Measurements from ENCODE around the gene PPARGC1A.

Gene PPARGC1A

DNA sequence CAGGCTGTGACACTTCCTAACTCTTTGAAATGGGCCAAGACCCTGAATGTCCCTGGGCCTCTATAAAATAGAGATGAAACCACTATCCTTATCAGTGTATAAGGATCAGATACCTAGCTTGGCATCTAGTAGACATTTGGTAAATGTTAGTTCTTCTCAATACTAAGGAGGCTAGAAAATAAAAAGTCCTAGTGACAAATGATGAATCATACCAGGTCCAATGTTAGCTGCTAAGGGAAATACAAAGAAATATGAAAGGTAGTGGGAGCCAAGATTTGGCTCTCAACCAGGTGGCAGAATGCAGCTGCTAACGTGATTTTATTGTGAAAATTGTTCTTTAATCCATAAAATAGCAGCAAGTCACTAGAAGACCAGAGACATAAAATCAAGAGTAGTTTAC, 19.8 kb upstream of the PPARGC1A start:
- DNase-seq: no peak

DNA sequence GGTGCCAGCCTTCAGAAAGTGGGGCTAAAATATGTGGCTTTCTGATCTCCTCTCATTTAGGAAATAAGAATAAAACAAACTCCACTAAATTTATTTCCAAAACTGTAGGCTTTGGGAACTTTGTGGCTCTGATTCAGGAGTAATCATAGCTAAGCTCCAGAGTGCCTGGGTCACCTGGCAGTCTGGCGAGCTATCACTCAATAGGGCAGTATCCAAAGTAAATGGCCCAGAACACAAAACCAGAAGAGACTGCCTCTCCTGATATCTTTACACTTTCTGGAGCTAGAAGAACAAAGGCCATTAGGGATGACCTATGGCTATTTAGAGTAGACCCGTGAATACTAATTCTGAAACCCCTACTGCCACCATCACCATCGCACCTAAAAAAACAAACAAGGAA, 17.0 kb upstream of the PPARGC1A start:
- no peak for DNase-seq

DNA sequence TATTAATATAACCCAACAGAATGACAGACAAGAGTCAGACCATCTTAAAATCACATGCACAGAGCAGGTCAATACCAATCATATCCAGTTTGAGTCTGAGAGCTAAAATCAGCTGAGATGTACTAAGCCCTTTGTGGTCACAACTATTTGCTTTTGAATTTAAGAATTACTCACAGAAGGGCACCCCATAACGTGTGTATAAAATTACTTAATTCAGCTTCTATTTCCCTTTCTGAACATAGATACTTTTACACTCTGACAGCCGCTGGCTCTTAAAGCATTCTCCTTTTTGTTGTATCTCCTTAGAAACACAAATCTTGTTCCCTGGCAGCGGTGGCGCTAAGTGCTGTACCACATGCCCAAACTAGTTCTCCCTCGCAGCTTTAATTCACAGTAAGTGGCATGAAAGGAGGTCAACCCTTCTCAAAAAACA, 14.8 kb upstream of the PPARGC1A start:
- DNase-seq: no peak

DNA sequence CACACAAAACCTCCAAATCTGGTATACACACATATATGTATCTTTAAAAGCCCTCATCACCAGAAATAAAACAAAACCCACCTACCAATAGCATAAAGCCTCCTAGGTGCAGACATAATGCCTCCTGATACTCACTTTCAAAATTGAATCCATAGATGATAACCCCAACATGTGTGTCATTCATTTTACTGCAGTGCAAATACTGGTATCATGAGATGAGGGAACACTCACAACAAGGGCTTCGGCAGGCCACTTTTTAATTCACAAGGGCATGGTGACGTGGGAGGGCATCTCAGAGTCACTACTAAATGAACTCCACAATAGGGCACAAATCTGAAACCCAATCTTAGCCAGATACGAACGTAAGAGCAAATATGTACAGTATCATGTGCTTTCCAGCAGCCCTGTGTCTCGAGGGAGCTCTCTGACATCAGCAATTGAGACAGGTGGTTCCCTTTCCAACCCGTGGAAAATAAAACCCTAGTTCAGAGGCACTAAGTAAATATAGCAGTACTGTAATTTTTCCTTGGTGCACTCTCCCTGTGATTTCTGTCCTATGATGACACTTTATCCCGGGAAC, 14.1 kb upstream of the PPARGC1A start:
- no peak for DNase-seq

DNA sequence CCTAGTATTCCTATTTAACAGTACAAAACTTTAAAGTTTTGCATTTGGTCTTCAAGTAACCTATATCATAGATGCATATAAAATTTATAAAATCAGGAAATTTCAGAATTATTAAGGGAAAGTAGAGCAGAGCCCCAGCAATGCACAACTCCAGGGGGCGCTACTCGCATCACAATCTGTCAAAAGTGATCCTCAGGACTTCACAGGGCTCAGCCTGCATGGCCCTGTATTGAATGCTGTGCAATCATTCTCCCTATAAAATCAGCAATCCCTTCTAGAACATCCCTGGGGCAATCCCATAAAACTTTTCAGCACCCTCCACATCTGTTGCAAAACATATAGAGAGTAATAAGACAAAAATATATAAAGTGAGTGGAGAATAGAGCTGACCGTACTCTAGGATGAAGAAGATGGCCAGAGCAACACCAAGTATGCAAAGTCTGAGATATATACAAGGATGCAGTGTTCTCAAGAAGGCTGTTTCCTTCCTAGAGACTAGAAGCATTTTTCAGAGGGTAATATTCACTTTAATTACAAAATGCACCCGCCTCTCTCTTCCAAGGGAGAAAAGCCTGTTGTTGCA, 12.5 kb upstream of the PPARGC1A start:
- DNase-seq: no peak

DNA sequence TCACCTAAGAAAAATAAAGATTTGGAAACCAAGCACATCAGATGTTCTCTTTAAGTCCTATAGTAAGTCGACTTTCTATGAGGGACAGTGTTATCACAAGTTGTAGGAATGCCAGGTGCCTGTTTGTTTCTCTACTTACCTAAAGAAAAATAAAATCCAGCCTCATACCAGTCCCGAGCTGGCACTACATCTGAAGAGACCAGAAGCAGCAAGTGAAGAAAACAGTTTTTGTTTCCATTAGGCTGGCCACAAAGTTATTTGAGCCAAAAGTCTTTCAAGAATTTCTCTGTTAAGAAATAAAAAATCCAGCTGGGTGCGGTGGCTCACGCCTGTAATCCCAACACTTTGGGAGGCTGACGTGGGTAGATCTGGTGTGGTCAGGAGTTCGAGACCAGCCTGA, 10.8 kb upstream of the PPARGC1A start:
- no peak for DNase-seq

DNA sequence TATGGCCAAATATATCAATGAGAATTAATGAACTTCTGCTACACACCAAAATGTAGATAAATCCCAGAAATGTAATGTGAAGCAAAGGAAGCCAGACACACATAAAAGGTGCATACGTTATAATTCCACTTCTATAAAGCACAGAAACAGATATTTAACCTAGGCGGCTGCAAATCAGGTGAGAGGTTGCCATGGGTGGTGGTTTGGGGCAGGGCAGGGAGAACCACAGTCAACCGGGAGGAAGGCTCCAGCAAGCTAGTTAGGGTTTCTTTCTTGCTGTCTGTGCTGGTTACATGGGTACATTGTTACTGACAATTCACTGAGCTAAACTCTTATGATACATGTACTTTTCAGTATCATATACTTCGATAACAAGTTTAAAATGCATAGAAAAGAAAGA, 9.7 kb upstream of the PPARGC1A start:
- DNase-seq: no peak

DNA sequence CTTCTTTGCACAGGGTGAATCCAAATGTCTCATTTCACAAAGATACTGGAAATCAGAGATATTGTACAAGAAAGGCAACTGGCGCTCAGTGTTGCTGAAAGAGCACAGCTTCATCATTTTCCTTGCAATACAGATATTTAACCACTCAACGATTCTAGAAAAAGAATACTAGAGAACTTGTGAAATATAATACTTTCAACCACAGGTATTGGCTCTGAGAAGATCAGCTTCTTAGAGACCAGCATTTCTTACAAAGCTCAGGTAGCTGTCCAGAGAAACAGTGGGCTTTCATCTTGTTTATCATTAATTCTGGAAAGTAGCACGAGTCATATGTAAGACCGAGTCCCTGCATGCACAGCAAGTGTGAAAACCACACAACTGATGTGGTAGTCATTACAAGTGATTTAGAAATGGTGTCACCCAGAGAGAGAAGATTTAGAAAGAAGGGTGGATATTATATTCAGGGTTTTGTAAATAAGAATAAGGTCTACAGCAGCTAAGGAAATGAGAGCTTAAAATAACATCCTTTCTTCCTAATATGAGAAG, 7.8 kb upstream of the PPARGC1A start:
- no peak for DNase-seq

DNA sequence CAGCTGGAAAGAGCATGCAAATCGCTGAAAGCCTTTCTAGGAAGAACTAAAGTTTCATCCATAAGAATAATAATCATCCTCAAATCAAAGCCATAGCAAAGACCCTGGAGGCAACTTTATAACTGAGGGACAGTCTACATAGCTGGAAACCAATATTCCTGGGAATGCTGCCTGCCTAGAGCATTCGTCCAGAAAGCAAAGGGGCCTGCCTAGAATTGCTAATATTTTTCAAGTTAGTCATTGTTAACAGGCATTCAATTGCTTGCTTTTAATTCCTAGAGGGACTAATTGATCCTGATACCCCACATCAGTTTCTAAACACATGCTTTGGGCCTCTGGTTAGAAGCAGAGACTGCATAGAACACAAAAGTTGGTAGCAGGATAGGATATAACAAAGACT, 4.2 kb upstream of the PPARGC1A start:
- no peak for DNase-seq

DNA sequence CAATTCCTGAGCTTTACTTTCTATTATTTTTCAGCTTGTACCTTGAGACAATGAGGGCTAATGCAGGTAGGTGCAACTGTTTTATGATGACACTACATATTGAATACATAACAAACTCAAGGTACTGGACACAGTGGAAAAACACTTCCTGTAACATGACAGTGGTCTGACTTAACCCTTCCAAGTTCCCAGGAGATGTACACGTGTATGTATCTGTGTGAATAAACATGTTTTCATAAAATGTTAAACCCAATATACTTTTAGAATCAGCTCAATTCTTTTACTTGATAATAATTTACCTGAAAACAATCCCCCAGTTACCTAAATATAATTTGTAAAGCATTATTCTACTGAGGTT, 1.2 kb upstream of the PPARGC1A start:
- no peak for DNase-seq

DNA sequence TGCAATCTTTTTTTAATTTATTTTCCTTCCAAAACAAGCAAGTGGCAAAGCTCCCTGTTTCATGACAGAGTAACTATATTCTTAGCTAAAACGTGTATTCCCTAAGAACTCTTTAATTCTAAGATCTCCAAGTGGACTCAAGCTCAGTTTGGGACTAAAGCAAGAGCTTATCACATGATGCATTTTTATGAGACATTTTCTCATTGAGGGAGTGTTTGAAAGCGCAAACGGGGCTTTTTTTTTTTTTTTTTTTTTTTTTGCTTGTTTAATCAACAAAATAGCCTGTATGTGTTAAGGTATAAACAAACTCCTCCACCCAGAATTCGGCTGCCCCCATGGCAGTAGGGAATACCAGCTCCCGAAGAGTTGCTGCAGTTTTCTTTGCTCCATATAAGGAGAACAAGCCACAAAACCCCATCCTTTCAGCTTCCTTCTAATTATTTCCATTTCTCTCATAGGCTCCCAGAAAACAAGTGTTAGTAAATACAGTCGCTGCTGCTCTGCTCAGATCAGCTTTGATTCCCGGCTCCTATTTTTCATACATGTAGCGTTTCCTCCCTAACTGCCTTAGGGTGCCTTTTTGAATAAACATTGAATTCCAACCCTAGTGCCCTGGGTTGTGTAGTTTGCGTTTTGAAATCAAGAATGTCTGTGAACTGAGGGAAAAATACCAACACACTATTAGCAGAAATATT, 669 bp upstream of the PPARGC1A start:
- no peak for DNase-seq

DNA sequence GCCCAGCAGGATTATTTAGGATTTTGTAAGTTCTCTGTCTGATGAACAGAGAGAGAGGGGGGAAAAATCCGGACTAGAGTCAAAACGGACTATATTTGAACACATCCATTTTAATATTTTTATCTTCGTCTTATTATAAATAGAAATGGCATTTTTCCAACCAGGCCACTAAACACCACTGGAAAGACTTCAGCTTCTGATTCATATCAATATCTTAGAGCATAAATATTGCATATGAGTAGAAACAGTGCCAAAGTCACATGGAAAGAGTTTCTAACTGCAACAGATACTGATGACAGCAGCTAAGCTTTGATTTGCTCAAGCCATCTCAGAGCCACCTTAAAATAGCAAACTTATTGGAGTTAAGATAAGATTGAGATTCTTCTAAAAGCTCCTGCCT, 456 bp downstream of the PPARGC1A start:
- no peak for DNase-seq

DNA sequence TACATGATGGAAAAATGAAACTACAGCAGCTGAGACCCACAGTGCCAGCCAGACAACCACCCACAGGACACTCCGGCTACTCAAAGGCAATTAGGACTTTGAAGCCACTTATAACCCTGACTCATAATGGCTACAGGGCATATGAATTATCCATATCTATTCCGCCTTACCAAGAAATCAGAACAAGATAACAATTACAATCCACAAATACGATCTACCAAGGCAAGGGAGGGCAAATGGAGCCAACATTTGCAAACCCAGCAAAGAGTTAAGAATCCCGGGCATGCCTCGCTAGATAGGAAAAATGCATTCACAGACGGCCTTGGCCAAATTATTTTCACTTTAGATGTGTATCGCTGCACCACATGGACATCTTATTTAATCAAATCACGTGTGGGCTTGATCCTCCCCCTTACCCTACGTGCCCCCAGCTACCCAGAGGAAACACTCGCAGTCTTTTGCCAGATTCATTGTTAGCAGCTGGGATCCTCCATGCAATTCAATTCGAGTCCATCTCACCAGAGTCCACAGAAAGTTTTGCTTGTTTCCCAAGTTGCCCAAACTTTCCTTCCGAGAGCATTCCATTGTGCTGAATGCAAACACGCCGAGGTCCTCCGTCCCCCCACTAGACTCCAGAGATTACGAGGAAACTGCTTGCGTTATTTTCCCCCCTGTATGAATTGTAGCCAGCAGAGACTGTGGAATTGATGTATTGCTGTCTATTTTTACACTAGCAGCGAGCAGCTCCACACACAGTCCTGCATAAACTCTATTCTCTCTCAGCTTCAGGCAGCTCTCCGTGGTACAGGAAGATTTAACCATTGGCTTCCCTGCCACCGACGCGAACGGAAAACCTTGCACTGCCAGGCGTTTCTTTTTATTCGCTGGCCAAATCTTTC, 1.2 kb downstream of the PPARGC1A start:
- no peak for DNase-seq

DNA sequence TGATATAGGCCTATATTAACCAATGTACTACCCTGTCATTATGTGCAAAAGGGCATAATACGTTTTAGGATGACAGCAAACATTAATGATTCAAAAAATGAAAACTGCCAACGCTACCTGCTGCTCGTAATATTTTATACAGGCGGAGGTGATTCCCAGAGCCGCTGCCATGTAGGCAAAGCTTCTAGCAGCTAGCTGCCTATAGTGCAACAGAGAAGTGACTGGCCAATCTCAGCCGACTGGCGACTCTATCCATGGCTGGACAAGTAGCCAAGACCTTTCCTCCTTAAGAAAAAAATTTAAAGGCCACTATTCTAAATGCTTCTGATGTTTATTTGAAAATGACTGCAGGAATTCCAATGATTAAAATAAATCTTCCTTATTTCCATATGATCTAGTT, 1.9 kb downstream of the PPARGC1A start:
- DNase-seq: no peak

DNA sequence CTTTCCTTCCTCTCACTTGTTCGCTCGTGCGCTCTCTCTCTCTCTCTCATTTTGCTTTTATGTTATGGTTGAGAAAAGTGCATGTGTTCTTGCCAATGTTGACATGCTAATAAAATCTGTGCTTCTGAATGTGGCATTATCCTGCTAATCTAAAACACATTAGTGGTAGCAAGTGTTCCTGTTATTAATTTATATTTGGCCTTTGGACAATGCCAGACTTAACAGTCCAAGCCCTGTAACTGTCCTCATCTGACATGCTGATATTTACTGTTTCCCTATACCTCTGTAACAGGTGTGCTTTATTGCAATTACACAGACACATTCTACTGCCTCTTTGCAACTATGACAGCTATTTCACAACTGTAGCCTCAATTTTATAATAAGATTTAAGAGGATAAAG, 2.7 kb downstream of the PPARGC1A start:
- no peak for DNase-seq

DNA sequence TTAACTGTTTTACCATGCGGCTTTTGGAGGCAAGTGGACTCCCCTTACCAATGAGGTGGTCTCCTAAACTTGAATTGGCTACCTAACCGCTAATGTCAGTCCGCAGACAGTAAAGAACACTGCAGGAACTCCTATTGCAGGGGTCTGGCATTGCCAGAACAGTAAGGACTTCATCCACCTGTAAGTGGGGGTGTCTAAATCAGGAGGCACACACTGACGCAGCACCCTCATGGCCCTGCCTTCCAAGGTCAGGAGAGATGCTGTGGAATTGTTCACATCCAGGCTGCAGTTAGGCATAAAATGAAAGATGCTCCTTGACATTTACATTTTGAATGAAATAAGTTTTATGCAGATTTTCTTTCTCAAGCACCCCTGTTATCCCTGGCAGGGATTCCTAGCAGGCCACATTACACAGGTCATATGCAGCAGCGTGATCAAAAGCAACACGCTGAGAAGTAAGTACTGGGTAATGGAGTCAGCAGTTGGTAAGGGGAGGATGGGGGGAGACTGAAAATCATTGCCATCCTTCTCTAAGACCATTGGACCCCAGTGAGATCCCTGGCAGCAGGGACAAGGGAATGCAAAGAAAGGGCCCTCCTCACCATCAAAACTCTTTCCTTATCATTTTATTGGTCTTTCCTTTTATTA, 3.8 kb downstream of the PPARGC1A start:
- DNase-seq: no peak

DNA sequence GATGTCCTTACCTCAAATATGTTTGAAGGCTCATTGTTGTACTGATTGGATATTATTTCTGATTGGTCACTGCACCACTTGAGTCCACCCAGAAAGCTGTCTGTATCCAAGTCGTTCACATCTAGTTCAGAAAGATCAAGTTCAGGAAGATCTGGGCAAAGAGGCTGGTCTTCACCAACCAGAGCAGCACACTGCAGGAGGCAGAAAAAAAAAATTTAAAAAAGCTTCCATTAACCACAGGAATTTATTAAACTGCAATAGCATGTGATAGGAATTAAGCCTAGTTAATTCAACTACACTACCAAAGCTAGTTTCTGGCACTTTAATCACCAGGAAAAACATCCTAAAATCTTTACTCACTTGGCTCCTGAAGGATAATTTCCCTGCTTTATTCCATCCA, 5.1 kb downstream of the PPARGC1A start:
- DNase-seq: no peak

DNA sequence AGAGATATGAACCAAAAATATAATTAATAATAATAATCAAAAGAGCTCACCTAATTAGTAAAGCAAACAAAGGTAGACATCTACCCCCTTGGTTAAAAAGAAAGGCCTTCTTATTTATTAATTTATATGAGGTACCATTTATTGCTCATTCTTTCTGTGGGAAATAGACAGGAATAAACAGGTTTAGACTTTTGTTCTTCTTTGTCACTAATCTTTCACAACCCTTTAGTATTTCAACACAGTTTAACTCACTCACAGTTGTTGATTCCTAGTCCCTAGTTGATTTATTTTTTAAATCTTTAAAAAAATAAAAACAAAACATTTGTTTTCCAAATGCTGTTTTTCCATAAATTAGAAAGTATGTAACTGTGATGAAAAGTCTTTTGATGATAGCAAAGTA, 5.6 kb downstream of the PPARGC1A start:
- DNase-seq: no peak

DNA sequence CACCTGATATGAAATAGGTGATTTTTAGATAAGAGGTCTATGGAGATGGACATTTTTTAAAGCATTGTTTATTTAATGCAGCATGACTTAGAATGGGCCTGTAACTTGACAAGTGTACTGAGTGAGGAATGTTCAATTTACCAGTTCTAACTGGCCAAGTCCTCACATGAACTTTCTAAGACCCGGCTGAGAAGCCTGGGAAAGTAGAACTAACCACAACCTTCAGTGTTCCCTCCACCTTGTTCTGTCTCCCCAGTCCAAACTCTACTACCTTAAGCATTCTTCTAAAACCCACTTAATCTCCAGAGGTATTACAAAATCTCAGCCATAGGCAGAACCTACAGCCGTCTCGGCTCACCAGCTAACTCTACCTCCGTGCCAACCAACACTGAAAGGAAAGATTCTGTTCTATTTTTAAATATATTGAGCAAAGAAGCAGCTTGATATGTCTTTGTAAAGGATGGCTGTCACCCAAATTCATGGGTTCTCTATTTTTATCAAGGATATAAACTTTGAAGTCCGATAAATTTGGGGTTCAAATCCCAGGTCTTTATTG, 6.8 kb downstream of the PPARGC1A start:
- no peak for DNase-seq

DNA sequence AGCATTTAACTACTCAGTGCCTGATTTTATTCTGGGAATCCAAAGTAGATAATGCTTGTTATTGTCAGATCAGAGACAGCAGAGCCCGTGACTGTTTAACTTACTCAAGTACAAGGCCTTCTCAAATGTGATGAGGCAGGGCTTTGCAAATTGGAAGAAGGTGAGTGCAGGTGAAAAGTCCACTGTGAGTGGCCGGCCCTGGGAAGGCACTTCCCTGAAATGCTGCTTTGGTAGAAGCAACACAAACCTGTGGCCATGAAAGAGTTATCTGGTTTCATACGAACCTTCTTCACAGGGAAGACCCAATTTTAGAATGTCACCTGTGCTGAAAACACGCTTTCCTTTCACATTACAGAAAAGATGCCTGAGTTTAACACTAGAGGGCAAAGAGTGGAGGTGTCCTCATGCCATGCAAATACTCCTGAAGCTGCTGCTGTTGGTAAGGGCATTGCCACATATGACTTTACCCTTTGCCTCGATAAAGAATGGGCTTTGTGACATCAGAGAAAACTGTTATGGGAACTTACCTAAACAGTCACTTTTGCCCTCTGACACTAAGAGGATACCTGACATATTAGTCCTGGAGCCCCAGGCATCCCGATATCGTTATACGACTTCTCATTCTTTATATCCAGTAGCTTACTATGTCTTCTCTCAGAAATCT, 8.0 kb downstream of the PPARGC1A start:
- DNase-seq: no peak

DNA sequence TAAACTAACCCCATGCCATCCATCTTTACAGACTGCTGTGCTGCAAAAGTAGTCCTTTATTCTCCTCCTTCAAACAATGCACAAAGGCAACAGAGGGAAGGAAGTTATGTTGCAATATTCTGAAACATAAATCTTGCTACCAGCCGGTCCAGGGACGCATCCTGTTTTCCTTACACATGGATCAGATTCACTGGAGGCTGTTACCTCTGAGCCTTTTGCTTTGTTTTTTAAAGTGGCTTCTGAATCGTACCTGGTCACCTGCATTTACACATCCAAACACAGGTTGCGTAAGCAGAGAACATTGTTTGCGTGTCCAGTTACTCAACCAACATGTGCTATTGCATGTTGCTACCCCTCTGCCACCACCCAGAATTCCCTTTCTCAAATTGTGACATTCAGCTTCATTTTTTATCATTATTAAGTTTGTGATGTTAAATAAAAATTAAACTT, 8.8 kb downstream of the PPARGC1A start:
- no peak for DNase-seq

Data from activated CD4-positive, CD25-positive, alpha-beta regulatory T cell (primary cell).